Small intestine (tissue), 7 donors: ENCODE results near the gene LIN54. TPM values are rescaled to one million over a fixed set of nuclear protein-coding genes. Genes with fewer than 3 reads are reported as not detected.
"Not testable (repeated sequence)": the region's sequence is repeated elsewhere in the genome, so short reads cannot be mapped to it uniquely, and the experiment has no call there.

Experiments used
- DNase-seq, 2 donors: peaks; one replicate each; pipeline versions ENCODE4 v3.0.0 to v3.0.0-alpha.2; 2013
- FAIRE-seq: peaks from 2 replicates; lab custom pipeline; 2012; peaks lifted over from hg19 to GRCh38; lab: Jason Lieb, UNC
- H3K27ac ChIP-seq, 3 donors: one replicate each; pipeline ENCODE4 v1.5.1; 2013; ENCODE audit warnings: low read length in 2 of 3, mild to moderate bottlenecking in 2 of 3, control low read depth in 1 of 3, inconsistent platforms in 1 of 3, low read depth in 1 of 3, moderate library complexity in 1 of 3
- H3K27me3 ChIP-seq, 3 donors: one replicate each; pipeline ENCODE4 v1.6.1; 2013; ENCODE audit warnings: low read length in 3 of 3, inconsistent platforms in 1 of 3; ENCODE audit not compliant: control insufficient read depth in 3 of 3, insufficient read depth in 3 of 3
- H3K36me3 ChIP-seq, 3 donors: one replicate each; pipeline ENCODE4 v1.6.1; 2013; ENCODE audit warnings: low read length in 3 of 3, inconsistent platforms in 1 of 3, low read depth in 1 of 3, mild to moderate bottlenecking in 1 of 3, moderate library complexity in 1 of 3; ENCODE audit not compliant: control insufficient read depth in 3 of 3, insufficient read depth in 2 of 3
- H3K4me1 ChIP-seq, 3 donors: one replicate each; pipeline ENCODE4 v1.6.1; 2013; ENCODE audit warnings: low read length in 2 of 3, inconsistent platforms in 1 of 3, low read depth in 1 of 3, mild to moderate bottlenecking in 1 of 3, moderate library complexity in 1 of 3; ENCODE audit not compliant: control insufficient read depth in 3 of 3, insufficient read depth in 2 of 3
- H3K4me3 ChIP-seq, 3 donors: one replicate each; pipeline ENCODE4 v1.5.1; 2013; ENCODE audit warnings: low read length in 3 of 3, control low read depth in 1 of 3, inconsistent platforms in 1 of 3, low read depth in 1 of 3, mild to moderate bottlenecking in 1 of 3, moderate library complexity in 1 of 3
- H3K9me3 ChIP-seq, 2 donors: one replicate each; pipeline ENCODE4 v1.6.1; 2013; ENCODE audit warnings: low read depth in 1 of 2, low read length in 1 of 2; ENCODE audit not compliant: control insufficient read depth in 2 of 2, insufficient read depth in 1 of 2
- WGBS, 3 donors: extraction: QIAGEN DNeasy Blood & Tissue Kit; methylation state at CpG; one replicate each; pipeline ENCODE4 v1.1.7; 2013; 5-methylcytosine and 5-hydroxymethylcytosine counted together
- polyA plus RNA-seq, 4 donors: library from polyadenylated mRNA; stranded (reverse) in 3 of 4; unstranded in 1 of 4; fragments of 200-250 nt in 3 of 4; fragments of 120-200 nt in 1 of 4; gene quantifications; one replicate each; pipeline versions ENCODE4 v1.2.1 to v1.2.3, GENCODE V29; 2013
- donor health status: healthy with polysubstance abuse.
- donor health status: control.
- donor health status: control.
- donor health status: Bipolar disorder and iron deficiency.
- donor health status: healthy.

The LIN54 gene
- polyA plus RNA-seq, 4 donors = 3.0 to 11.8 (median 4.0) TPM

DNA sequence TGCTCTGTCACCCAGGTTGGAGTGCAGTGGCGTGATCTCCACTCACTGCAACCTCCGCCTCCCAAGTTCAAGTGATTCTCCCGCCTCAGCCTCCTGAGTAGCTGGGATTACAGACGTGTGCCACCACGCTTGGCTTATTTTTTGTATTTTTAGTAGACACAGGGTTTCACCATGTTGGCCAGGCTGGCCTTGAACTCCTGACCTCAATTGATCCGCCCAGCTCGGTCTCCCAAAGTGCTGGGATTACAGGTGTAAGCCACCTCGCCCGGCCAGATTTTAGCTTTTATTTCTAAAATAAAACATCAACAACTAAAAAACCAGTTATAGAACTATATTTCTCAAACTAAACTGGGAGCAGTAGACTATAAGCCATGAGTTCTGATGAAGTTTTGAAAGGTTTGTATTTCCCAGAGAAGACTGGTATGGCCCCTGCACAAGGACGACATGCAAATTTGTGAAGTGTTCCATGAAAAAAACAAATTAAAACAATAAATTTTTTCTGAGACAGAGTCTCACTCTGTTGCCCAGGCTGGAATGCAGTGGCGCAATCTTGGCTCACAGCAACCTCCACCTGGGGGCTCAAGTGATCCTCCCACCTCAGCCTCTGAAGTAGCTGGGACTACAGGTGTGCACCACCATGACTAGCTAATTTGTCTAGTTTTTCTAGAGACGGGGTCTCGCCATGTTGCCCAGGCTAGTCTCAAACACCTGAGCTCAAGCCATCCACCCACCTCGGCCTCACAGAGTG lies 7.4 kb downstream of the LIN54 start:
- not testable (repeated sequence) for FAIRE-seq, H3K36me3 ChIP-seq, H3K27me3 ChIP-seq, H3K4me1 ChIP-seq, H3K9me3 ChIP-seq, DNase-seq, H3K27ac ChIP-seq, H3K4me3 ChIP-seq
- 89 to 93% (median 90%) methylated on average over 14 of the region's 14 CpGs for WGBS, 3 donors

DNA sequence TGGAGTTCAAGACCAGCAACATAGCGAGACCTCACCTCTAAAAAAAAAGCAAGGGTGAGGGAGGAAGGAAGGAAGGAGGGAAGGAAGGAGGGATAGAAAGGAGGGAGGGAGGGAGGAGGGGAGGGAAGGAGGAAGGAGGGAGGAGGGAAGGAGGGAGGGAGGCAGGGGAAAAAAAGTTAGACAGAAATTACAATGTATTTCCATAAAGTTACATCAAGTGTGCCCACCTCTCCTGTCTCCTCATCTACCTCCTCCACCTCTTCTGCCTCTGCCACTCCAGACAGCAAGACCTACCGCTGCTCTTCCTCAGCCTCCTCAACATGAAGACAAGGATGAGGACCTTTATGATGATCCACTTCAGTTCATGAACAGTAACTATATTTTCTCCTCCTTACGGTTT lies 8.3 kb downstream of the LIN54 start:
- DNase-seq = no peak
- Histone ChIP-seq H3K9me3 (no peaks in the 10 kb centered on the region), H3K27me3 (no peaks in the 10 kb centered on the region), H3K4me3 (no peak overlapping the region), H3K27ac (no peak overlapping the region), H3K36me3 (peaks cover 0 to 6% (median 0%) of the 10 kb centered on the region in 3 donors), H3K4me1 (no peaks in the 10 kb centered on the region)
- 92 to 95% (median 94%) methylated on average over 3 of the region's 3 CpGs for WGBS, 3 donors
- FAIRE-seq = no peak

DNA sequence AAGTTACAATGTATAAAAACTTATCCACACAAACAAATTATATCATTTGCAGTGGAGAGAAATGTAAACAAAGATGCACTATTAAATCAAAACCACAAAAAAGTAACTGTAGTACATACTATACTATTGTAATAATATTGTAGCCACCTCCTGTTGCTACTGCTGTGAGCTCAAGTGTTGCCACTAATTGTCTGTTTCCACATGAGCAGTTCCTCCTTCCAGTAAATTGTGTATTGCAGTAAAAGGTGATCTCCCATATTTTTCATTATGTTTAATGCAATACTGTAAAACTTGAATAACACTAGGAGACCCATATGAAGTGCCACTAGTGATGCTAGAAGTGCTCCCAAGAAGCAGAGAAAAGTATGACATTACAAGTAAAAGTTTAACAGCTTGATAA lies 11.7 kb downstream of the LIN54 start:
- Histone ChIP-seq H3K27ac (no peak overlapping the region), H3K4me1 (peaks cover 0 to 2% (median 0%) of the 10 kb centered on the region in 3 donors), H3K36me3 (peaks cover 0 to 8% (median 2%) of the 10 kb centered on the region in 3 donors), H3K27me3 (no peaks in the 10 kb centered on the region), H3K4me3 (no peak overlapping the region), H3K9me3 (no peaks in the 10 kb centered on the region)
- no peak for DNase-seq
- no peak for FAIRE-seq

DNA sequence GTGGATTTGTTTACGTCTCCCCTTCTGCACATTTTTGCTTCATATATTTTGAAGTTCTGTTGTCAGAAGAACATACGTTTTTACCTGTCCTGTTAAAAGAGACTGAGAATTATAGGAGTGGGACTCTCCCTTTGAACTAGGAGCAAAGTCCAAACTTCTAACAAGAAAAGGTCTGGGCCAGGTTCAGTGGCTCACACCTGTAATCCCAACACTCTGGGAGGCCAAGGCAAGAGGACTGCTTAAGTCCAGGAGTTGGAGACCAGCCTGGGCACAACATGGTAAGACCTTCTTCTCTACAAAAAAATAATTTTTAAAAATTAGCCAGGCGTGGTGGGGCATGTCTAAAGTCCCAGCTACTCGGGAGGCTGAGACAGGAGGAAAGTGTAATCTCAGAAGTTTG lies 15.8 kb downstream of the LIN54 start:
- H3K4me3 ChIP-seq = no peak overlapping the region
- peaks cover 2 to 5% (median 3%) of the 10 kb centered on the region in 3 donors for H3K4me1 ChIP-seq
- peaks cover 0 to 9% (median 2%) of the 10 kb centered on the region in 3 donors for H3K36me3 ChIP-seq
- peak; percentile 22 to 49 for DNase-seq
- H3K9me3 ChIP-seq = no peaks in the 10 kb centered on the region
- 66 to 72% (median 69%) methylated on average over 4 of the region's 4 CpGs for WGBS, 3 donors
- H3K27ac ChIP-seq = no peak overlapping the region
- H3K27me3 ChIP-seq = no peaks in the 10 kb centered on the region
- FAIRE-seq = no peak

DNA sequence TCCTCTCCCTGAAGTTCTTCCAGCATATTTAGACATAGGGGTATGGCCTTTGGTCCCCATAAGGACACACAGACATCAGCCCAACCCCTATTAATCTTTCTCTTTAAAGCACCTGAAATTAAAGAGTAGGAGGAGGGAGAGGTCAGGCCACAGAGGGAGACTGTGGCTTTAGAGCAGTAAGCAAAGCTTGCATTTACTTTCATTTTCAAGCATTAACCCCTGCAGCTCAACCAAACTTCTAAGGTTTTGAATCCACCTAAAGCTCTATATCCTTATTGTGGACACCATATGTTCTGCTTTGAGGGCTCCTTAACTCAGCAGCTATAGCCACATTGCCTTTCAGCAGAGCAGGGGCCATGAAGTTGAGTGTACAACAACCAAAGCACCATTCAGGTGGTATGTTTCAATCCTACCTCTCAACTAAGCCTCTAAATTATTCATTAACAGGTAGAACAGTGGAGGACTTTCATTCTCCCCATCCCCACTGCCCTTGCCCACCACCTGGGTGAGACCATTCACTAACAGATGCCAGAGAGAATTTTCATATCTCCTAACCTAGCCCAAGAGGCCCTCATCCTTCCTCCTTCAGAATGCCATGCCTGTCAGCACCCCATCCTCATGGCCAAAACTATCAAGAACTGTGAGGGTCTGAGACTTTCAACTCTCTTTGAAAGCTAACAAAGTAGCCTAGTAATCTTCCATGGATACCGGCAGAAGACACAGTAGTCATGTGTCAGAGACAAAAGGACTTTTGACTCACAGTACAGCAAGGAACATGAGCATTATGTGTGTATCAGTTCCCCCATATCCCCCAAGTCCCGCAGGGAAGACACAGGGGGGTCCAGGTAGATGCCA lies 20.8 kb downstream of the LIN54 start:
- no peak for FAIRE-seq
- peak overlapping the region; percentile 0 to 60 (median 37) for H3K27ac ChIP-seq

DNA sequence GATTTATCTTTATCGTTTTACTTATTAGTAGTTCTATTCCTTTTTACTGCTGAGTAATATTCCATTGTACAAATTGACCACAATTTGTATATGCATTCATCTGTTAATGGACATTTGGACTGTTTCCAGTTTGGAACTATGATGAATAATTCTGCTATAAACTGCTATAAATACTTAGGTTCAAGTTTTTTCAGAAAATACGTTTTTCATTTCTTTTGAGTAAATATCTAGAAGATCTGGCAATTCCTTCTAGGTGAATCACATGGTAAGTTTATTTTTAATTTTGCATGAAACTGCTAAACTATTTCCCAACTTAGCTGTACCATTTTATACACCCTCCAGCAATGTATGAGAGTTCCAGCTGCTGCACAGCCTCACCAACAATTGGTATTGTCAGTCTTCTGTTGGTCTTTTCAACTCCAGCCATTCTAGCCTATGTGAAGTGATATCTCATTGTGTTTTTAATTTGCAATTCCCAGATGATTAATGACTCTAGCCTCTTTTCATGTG lies 22.2 kb downstream of the LIN54 start:
- 85 to 96% (median 95%) methylated on average over 2 of the region's 2 CpGs for WGBS, 3 donors
- H3K27ac ChIP-seq = no peak overlapping the region
- FAIRE-seq (no peak), DNase-seq (no peak)
- H3K36me3 ChIP-seq = peaks cover 2 to 3% (median 2%) of the 10 kb centered on the region in 3 donors
- no peaks in the 10 kb centered on the region for H3K27me3 ChIP-seq
- no peaks in the 10 kb centered on the region for H3K9me3 ChIP-seq
- no peak overlapping the region for H3K4me3 ChIP-seq
- peaks cover 7 to 10% (median 9%) of the 10 kb centered on the region in 3 donors for H3K4me1 ChIP-seq

More for the DNA sequence above, 20.8 kb downstream of the LIN54 start:
- Histone ChIP-seq H3K27me3 (no peaks in the 10 kb centered on the region), H3K9me3 (no peaks in the 10 kb centered on the region), H3K4me1 (peaks cover 7 to 10% (median 9%) of the 10 kb centered on the region in 3 donors), H3K4me3 (no peak overlapping the region), H3K36me3 (peaks cover 0 to 3% (median 0%) of the 10 kb centered on the region in 3 donors)
- WGBS, 3 donors = 83 to 95% (median 87%) methylated on average over 2 of the region's 2 CpGs
- peak; percentile 33 to 49 for DNase-seq

DNA sequence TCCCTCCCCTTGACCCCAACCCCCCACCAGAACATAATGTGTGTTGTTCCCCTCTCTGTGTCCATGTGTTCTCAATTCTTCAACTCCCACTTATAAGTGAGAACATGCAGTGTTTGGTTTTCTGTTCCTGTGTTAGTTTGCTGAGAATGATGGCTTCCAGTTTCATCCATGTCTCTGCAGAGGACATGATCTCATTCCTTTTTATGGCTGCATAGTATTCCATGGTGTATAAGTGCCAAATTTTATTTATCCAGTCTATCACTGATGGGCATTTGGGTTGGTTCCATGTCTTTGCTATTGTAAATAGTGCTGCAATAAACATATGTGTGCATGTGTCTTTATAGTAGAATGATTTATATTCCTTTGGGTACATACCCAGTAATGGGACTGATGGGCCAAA lies 23.1 kb downstream of the LIN54 start:
- not testable (repeated sequence) for H3K9me3 ChIP-seq, FAIRE-seq, H3K27ac ChIP-seq, H3K4me1 ChIP-seq, H3K36me3 ChIP-seq, H3K4me3 ChIP-seq, H3K27me3 ChIP-seq, DNase-seq

DNA sequence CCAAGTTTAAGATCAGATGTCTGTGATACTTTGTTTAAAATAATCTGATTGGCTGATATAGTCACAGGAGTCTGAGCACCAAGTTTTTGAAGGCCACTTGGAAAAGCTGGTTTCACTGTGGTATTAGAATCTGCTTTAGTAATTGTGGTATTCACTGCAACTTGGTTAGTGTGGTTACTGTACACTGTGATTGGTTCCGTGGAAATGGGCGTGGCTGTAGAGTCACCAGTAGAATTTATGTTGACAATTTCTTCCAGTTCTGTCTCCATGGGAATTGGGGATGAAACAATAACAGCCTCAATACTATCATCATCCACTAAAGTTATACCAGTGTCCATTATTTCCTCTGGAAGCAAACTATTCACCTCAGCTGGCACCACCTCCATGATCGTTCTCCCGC lies 26.2 kb downstream of the LIN54 start:
- WGBS, 3 donors = 92 to 96% (median 95%) methylated on average over 4 of the region's 4 CpGs
- H3K9me3 ChIP-seq = no peaks in the 10 kb centered on the region
- no peak for DNase-seq
- no peak overlapping the region for H3K4me3 ChIP-seq
- H3K27me3 ChIP-seq = no peaks in the 10 kb centered on the region
- no peak overlapping the region for H3K27ac ChIP-seq
- peaks cover 2 to 6% (median 2%) of the 10 kb centered on the region in 3 donors for H3K36me3 ChIP-seq
- FAIRE-seq = no peak
- peaks cover 2 to 3% (median 3%) of the 10 kb centered on the region in 3 donors for H3K4me1 ChIP-seq
